ENCODE results near the gene MAJIN.

DNA sequence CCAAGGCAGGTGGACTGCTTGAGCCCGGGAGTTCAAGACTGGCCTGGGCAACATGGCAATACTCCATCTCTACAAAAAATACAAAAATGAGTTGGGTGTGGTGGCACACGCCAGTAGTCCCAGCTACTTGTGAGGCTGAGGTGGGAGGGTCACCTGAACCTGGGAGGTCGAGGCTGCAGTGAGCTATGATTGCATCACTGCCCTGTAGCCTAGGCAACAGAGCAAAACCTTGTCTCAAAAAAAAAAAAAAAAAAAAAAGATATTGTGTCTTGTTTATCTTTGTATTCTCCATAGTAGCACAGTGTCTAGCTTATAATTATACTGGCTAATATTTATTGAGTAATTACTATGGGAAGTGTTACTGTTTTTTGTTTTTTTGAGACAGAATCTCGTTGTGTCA lies 20.4 kb downstream of the MAJIN start:
- TF ChIP-seq EGR1 (IDR thresholded peaks at IDR 0.05; ENCODE audit: low read depth in 2 of 2) (no peak), CTCF (IDR thresholded peaks at IDR 0.05; ENCODE audit: low read depth, low read length, missing input control) (no peak)

Measured in liver (tissue), 3 donors.